GM11168 (cell line): ENCODE data around the gene CREB5.
"Not testable (repeated sequence)": the region's sequence is repeated elsewhere in the genome, so short reads cannot be mapped to it uniquely, and the experiment has no call there.

ENCODE experiments used
- in situ Hi-C: fragments of 300-500 bp; cut with MboI; formaldehyde crosslinking; loops from one replicate; pipeline ENCODE4 v1.12.0; 2022; ENCODE audit warnings: low sequenced_read_pairs; ENCODE audit not compliant: unreplicated experiment

The CREB5 gene

GRCh38 chr7:28815369-28815927 lies 403.1 kb downstream of the CREB5 start:
- in situ Hi-C loops = no loop called here

GRCh38 chr7:28815928-28816373 lies 403.6 kb downstream of the CREB5 start:
- in situ Hi-C loops = no loop called here

GRCh38 chr7:28818996-28819395 lies 406.7 kb downstream of the CREB5 start:
- in situ Hi-C loops = no loop called here

GRCh38 chr7:28823582-28823981 lies 411.3 kb downstream of the CREB5 start:
- in situ Hi-C loops = no loop called here

DNA sequence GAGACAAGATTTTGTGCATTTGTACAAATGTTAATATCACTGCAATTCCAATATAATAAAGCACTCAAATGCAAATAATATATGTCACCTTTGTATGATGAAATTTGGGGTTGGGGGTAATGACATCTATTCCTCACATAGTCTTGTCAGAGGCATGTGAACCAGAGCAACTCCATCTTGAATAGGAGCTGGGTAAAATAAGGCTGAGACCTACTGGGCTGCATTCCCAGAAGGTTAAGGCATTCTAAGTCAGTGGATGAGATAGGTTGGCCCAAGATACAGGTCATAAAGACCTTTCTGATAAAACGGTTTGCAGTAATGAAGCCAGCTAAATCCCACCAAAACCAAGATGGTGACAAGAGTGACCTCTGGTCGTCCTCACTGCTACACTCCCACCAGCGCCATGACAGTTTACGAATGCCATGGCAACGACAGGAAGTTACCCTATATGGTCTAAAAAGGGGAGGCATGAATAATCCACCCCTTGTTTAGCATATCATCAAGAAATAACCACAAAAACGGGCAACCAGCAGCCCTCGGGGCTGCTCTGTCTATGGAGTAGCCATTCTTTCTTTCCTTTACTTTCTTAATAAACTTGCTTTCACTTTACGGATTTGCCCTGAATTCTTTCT lies 413.6 kb downstream of the CREB5 start:
- in situ Hi-C loops = not testable (repeated sequence)

- in situ Hi-C loops = no loop called here
Observed at GRCh38 chr7:28830846-28831245, 418.5 kb downstream of the CREB5 start.

DNA sequence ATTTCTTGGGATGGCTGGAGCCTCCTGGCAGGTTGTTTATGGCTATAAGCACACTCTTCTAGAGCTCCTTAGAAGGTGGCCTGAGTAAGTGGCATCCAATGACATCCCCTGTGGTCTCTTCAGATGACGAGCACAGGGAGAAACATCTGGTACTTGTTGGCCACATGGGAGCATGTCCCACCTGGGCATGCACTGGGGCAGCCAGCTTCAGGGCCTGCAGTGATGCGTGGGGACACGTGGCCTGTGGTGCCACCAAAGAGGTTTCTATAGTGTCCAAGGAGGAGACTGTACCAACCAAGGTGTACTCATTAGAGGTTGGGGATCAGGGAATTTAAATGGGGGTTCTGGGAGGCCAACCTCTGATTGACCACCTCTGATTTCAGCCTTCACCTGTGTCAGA lies 420.4 kb downstream of the CREB5 start:
- in situ Hi-C loops = no loop called here

GRCh38 chr7:28835800-28836199 lies 423.5 kb downstream of the CREB5 start:
- in situ Hi-C loops = no loop called here

GRCh38 chr7:28836716-28837115 lies 424.4 kb downstream of the CREB5 start:
- in situ Hi-C loops = no loop called here

DNA sequence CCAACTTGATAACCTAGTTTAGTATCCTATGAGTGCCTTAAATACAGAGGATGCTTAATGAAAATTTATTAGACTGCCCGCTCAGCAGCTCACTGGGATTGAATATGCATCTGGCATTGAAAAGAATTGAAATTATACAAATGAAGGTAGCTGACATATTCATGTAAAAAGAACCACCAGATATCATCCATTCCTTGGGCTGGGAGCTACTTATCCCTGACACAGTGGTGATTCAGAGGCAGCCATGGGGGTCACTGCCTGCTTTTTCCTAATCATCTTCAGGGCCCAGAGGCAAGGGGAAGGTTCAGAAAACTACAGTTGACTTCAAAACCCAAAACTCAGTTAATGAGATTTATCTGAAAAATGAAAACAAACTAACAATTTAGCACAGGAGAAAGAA lies 424.9 kb downstream of the CREB5 start:
- in situ Hi-C loops = no loop called here

DNA sequence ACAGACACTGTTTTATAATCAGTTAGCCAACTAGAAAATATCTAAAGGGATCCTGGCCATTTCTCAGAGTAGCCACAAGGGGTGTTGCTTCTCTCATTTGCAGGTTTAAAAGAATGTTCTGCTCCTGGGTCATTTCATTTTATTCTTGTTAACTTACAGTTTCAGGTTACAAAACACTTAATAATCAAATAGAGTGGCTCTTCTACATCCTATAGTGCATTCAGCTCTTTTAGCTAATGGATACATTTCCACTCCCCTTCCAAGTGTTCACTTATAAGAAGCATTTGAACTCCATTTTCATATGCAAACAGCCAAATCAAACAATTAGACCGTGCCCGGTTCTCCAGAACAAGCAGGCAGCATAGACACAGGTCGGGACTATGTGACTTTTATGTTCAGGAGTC lies 428.3 kb downstream of the CREB5 start:
- in situ Hi-C loops = no loop called here

DNA sequence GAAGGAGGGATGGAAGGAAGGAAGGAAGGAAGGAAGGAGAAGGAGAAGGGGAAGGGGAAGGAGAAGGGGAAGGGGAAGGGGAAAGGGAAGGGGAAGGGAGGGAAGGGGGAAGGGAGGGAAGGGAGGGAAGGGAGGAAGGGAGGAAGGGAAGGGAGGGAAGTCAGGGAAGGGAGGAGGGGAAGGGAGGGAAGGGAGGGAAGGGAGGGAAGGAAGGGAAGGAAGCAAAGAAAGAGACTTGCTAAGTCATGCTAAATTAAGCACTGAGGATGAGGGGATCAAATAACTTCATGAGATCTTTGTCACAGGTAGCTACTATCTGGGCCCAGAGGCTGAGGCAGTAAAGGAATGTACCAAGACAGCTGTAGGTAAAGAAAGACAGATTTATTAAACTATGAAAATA lies 429.4 kb downstream of the CREB5 start:
- in situ Hi-C loops = no loop called here

DNA sequence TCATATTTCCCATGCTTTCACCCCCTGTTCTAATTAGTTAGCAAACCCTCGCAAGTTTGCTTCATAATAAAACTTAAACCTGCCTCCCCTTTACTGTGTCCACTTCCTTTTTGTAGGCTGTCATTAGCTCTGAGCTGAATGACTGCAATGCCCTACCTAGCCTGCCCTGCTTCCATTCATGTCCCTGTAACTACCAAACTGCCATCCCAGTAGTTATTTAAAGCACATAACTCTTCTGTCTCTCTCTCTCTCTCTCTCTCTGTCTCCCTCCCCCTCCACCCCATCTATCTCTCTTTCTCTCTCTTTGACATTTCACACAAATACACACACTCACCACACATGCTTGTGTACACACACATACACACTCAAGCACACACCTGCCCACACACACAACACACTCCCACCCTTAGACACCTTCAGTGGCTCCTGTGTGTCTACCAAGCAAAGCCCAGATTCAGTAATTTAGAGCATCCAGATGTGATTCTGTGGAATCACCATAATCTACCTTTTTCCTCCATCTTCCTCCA lies 430.5 kb downstream of the CREB5 start:
- in situ Hi-C loops = no loop called here

- in situ Hi-C loops = no loop called here
Observed at GRCh38 chr7:28845106-28845505, 432.8 kb downstream of the CREB5 start.

- in situ Hi-C loops = no loop called here
Observed at GRCh38 chr7:28847176-28847575, 434.9 kb downstream of the CREB5 start.

GRCh38 chr7:28847681-28848080 lies 435.4 kb downstream of the CREB5 start:
- in situ Hi-C loops = no loop called here

GRCh38 chr7:28848906-28849305 lies 436.6 kb downstream of the CREB5 start:
- in situ Hi-C loops = no loop called here

DNA sequence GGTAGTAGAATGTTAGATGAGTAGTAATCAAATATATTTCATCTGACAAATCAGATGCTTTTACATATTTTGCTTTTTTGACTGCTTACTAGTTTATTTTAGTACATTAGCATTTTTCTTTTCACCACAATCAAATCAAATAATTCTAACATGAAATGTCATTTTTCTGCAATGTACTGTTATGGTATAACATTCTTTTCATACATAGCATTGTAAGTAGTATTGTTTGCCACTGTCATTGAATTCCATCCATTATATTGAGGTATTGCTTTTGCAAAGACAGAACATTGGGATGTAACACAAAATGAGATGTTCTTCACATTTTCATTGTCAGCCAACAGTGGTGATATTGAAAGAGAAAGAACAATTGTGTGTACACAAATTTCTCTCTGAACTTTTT lies 438.4 kb downstream of the CREB5 start:
- in situ Hi-C loops = loop anchor here (10.0 to 25.0 kb wide), 2 partner anchors 226 to 463 kb away; no protein-coding TSS in a partner anchor

DNA sequence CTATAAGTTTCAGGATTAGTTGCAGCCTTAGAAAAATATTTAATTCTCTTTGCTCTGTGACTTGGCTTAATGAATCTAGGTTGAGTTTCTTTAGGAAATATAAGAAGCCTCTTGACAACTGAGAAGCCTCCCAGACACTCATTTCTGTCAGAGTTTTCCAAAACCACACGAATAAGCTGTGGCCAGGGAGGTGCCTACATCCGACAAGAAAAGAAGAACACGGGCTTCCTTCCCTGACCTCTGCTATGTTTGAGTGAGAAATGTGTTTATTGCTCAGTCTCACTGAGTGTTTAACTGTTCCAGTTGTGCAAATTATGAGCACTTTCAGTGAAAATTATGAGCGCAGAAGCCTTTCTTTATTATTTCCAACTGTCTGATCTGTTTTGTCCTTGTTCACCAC lies 440.8 kb downstream of the CREB5 start:
- in situ Hi-C loops = loop anchor here (10.0 to 25.0 kb wide), 2 partner anchors 228 to 466 kb away; no protein-coding TSS in a partner anchor

GRCh38 chr7:28853834-28854749 lies 441.8 kb downstream of the CREB5 start:
- in situ Hi-C loops = loop anchor here (10.0 to 25.0 kb wide), 2 partner anchors 229 to 467 kb away; no protein-coding TSS in a partner anchor

DNA sequence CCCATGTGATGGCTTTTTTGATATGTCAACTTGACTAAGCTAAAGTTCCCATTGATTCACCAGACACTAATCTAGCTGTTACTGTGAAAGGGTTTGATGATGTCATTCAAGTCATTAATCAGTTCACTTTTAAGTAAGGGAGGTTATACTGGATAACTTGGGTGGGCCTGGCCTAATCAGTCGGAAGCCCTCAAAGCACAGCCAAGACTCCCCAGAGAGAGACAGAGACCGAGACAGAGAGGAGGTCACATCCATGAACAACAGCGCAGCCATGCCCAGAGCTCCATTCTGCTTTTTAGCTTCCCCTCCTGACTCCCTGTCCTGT lies 442.4 kb downstream of the CREB5 start:
- in situ Hi-C loops = loop anchor here (10.0 to 25.0 kb wide), 2 partner anchors 230 to 467 kb away; no protein-coding TSS in a partner anchor
